Activated T-helper 17 cell treated with anti-CD3 and anti-CD28 coated beads, Interleukin-2, amount 50 U/mL, for 72 hours (primary cell): ENCODE measurements around the gene CDH22. TPM values are rescaled to one million over a fixed set of nuclear protein-coding genes. Genes with fewer than 3 reads are reported as not detected.
A peak's percentile ranks its signal among the peaks of the same experiment; 100 is the strongest.

ENCODE experiments used
- ATAC-seq: fragments of 150-1000 bp; cut with Tn5 transposase; replicated peaks from 2 replicates; pipeline ENCODE4 v1.10.0; 2021; ENCODE audit warnings: mild to moderate bottlenecking, moderate library complexity
- H3K27ac Mint-ChIP-seq: one replicate; pipeline ENCODE4 v1.8.0; 2022; ENCODE audit warnings: mixed read lengths
- H3K27me3 Mint-ChIP-seq: one replicate; pipeline ENCODE4 v1.8.0; 2022; ENCODE audit warnings: mixed read lengths
- H3K36me3 Mint-ChIP-seq: one replicate; pipeline ENCODE4 v1.8.0; 2022; ENCODE audit warnings: low read depth, mild to moderate bottlenecking, mixed read lengths
- H3K4me1 Mint-ChIP-seq: one replicate; pipeline ENCODE4 v1.8.0; 2022; ENCODE audit warnings: mixed read lengths
- H3K4me3 Mint-ChIP-seq: one replicate; pipeline ENCODE4 v1.8.0; 2022; ENCODE audit warnings: mild to moderate bottlenecking, mixed read lengths
- H3K9me3 Mint-ChIP-seq: one replicate; pipeline ENCODE4 v1.8.0; 2022; ENCODE audit warnings: mixed read lengths
- total RNA-seq, 2 donors: library from RNA; stranded (reverse); gene quantifications; one replicate each; pipeline ENCODE4 v1.2.3, GENCODE V29; 2022

Gene CDH22
- total RNA-seq, 2 donors from 2014 or later: not detected

GRCh38 chr20:46227272-46227767, 81.0 kb downstream of the CDH22 start:
- H3K27me3 Mint-ChIP-seq: peaks cover 31% of the 10 kb centered on the region
- ATAC-seq: no peak
- no peak overlapping the region for H3K4me3 Mint-ChIP-seq
- no peak overlapping the region for H3K27ac Mint-ChIP-seq
- no peaks in the 10 kb centered on the region for H3K9me3 Mint-ChIP-seq
- no peaks in the 10 kb centered on the region for H3K4me1 Mint-ChIP-seq
- no peaks in the 10 kb centered on the region for H3K36me3 Mint-ChIP-seq

- H3K4me1 Mint-ChIP-seq: no peaks in the 10 kb centered on the region
- no peak overlapping the region for H3K27ac Mint-ChIP-seq
- peak; percentile 40 for ATAC-seq
- H3K4me3 Mint-ChIP-seq: no peak overlapping the region
- H3K27me3 Mint-ChIP-seq: peaks cover 31% of the 10 kb centered on the region
- no peaks in the 10 kb centered on the region for H3K9me3 Mint-ChIP-seq
- H3K36me3 Mint-ChIP-seq: no peaks in the 10 kb centered on the region
Observed at GRCh38 chr20:46226602-46227001, 81.7 kb downstream of the CDH22 start.

- no peak for ATAC-seq
- Mint-ChIP-seq H3K4me1 (no peaks in the 10 kb centered on the region), H3K27ac (no peak overlapping the region)
Observed at GRCh38 chr20:46222521-46223007, 85.7 kb downstream of the CDH22 start.

GRCh38 chr20:46221256-46221833, 87.0 kb downstream of the CDH22 start:
- no peak for ATAC-seq
- no peaks in the 10 kb centered on the region for H3K36me3 Mint-ChIP-seq
- no peak overlapping the region for H3K27ac Mint-ChIP-seq
- H3K4me1 Mint-ChIP-seq: no peaks in the 10 kb centered on the region
- peaks cover 17% of the 10 kb centered on the region for H3K27me3 Mint-ChIP-seq
- H3K4me3 Mint-ChIP-seq: no peak overlapping the region
- no peaks in the 10 kb centered on the region for H3K9me3 Mint-ChIP-seq

More at GRCh38 chr20:46222521-46223007, 85.7 kb downstream of the CDH22 start:
- Mint-ChIP-seq H3K9me3 (no peaks in the 10 kb centered on the region), H3K36me3 (no peaks in the 10 kb centered on the region), H3K4me3 (no peak overlapping the region), H3K27me3 (peaks cover 22% of the 10 kb centered on the region)

GRCh38 chr20:46220455-46221207, 87.7 kb downstream of the CDH22 start:
- Mint-ChIP-seq H3K9me3 (no peaks in the 10 kb centered on the region), H3K27ac (no peak overlapping the region), H3K4me1 (no peaks in the 10 kb centered on the region), H3K27me3 (peaks cover 11% of the 10 kb centered on the region), H3K4me3 (no peak overlapping the region), H3K36me3 (no peaks in the 10 kb centered on the region)
- no peak for ATAC-seq

- no peaks in the 10 kb centered on the region for H3K4me1 Mint-ChIP-seq
- H3K36me3 Mint-ChIP-seq: no peaks in the 10 kb centered on the region
- no peak overlapping the region for H3K4me3 Mint-ChIP-seq
- no peaks in the 10 kb centered on the region for H3K9me3 Mint-ChIP-seq
- no peak for ATAC-seq
- H3K27ac Mint-ChIP-seq: no peak overlapping the region
- H3K27me3 Mint-ChIP-seq: peaks cover 4% of the 10 kb centered on the region
Observed at GRCh38 chr20:46219920-46220319, 88.4 kb downstream of the CDH22 start.

GRCh38 chr20:46219190-46219589, 89.1 kb downstream of the CDH22 start:
- Mint-ChIP-seq H3K27ac (no peak overlapping the region), H3K9me3 (no peaks in the 10 kb centered on the region), H3K27me3 (no peaks in the 10 kb centered on the region), H3K4me3 (no peak overlapping the region), H3K36me3 (no peaks in the 10 kb centered on the region), H3K4me1 (no peaks in the 10 kb centered on the region)
- no peak for ATAC-seq

GRCh38 chr20:46218656-46219055, 89.6 kb downstream of the CDH22 start:
- no peaks in the 10 kb centered on the region for H3K36me3 Mint-ChIP-seq
- no peak overlapping the region for H3K27ac Mint-ChIP-seq
- no peak for ATAC-seq
- H3K27me3 Mint-ChIP-seq: peaks cover 4% of the 10 kb centered on the region
- no peak overlapping the region for H3K4me3 Mint-ChIP-seq
- no peaks in the 10 kb centered on the region for H3K4me1 Mint-ChIP-seq
- no peaks in the 10 kb centered on the region for H3K9me3 Mint-ChIP-seq

- Mint-ChIP-seq H3K4me1 (no peaks in the 10 kb centered on the region), H3K36me3 (no peaks in the 10 kb centered on the region), H3K4me3 (no peak overlapping the region), H3K9me3 (no peaks in the 10 kb centered on the region), H3K27ac (no peak overlapping the region), H3K27me3 (peaks cover 5% of the 10 kb centered on the region)
- ATAC-seq: no peak
Observed at GRCh38 chr20:46217583-46217982, 90.7 kb downstream of the CDH22 start.

- no peak overlapping the region for H3K27ac Mint-ChIP-seq
- H3K4me3 Mint-ChIP-seq: no peak overlapping the region
- H3K27me3 Mint-ChIP-seq: peaks cover 8% of the 10 kb centered on the region
- no peaks in the 10 kb centered on the region for H3K4me1 Mint-ChIP-seq
- no peak for ATAC-seq
- no peaks in the 10 kb centered on the region for H3K9me3 Mint-ChIP-seq
- no peaks in the 10 kb centered on the region for H3K36me3 Mint-ChIP-seq
Observed at GRCh38 chr20:46216770-46217464, 91.4 kb downstream of the CDH22 start.

- Mint-ChIP-seq H3K4me1 (no peaks in the 10 kb centered on the region), H3K9me3 (no peaks in the 10 kb centered on the region), H3K4me3 (no peak overlapping the region), H3K36me3 (no peaks in the 10 kb centered on the region), H3K27ac (no peak overlapping the region), H3K27me3 (peaks cover 10% of the 10 kb centered on the region)
- ATAC-seq: no peak
Observed at GRCh38 chr20:46215913-46216707, 92.2 kb downstream of the CDH22 start.

- Mint-ChIP-seq H3K9me3 (no peaks in the 10 kb centered on the region), H3K36me3 (no peaks in the 10 kb centered on the region), H3K4me3 (no peak overlapping the region), H3K27me3 (peaks cover 10% of the 10 kb centered on the region), H3K4me1 (no peaks in the 10 kb centered on the region), H3K27ac (no peak overlapping the region)
- ATAC-seq: no peak
Observed at GRCh38 chr20:46214824-46215488, 93.3 kb downstream of the CDH22 start.

GRCh38 chr20:46213946-46214823, 94.1 kb downstream of the CDH22 start:
- H3K9me3 Mint-ChIP-seq: no peaks in the 10 kb centered on the region
- H3K4me3 Mint-ChIP-seq: no peak overlapping the region
- H3K27me3 Mint-ChIP-seq: peaks cover 15% of the 10 kb centered on the region
- peaks cover 5% of the 10 kb centered on the region for H3K4me1 Mint-ChIP-seq
- H3K27ac Mint-ChIP-seq: no peak overlapping the region
- no peaks in the 10 kb centered on the region for H3K36me3 Mint-ChIP-seq
- no peak for ATAC-seq
